GM12874 (cell line): ENCODE data around the gene FAM149A.
A peak's percentile ranks its signal among the peaks of the same experiment; 100 is the strongest.

Experiments used
- TF ChIP-seq, protein P1 (sequence below): IDR thresholded peaks from 2 replicates; pipeline ENCODE4 v1.5.1; 2011; ENCODE audit warnings: low read depth, mild to moderate bottlenecking, control low read depth, low read length, moderate library complexity; ENCODE audit not compliant: insufficient read depth

Gene FAM149A

DNA sequence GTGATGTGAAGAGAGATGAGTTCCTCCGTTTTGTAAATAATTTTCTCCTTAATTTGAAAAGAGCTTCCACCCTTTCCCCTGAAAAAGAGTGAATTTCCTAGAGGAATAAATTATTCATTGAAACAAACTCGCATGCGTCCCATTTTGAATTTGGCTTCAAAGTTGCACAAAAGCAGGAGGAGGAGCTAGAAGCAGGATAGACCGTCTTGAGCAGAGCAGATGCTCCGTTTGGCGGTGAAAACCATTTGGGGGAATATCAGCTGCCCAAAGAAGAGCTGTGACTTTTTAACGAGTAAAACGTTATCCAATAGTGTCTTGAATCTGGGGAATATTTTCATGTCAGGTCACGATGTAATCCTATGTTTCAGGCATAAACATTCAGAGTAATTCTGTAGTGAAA is 42.0 kb downstream of the FAM149A start:
- TF ChIP-seq, protein P1, sequence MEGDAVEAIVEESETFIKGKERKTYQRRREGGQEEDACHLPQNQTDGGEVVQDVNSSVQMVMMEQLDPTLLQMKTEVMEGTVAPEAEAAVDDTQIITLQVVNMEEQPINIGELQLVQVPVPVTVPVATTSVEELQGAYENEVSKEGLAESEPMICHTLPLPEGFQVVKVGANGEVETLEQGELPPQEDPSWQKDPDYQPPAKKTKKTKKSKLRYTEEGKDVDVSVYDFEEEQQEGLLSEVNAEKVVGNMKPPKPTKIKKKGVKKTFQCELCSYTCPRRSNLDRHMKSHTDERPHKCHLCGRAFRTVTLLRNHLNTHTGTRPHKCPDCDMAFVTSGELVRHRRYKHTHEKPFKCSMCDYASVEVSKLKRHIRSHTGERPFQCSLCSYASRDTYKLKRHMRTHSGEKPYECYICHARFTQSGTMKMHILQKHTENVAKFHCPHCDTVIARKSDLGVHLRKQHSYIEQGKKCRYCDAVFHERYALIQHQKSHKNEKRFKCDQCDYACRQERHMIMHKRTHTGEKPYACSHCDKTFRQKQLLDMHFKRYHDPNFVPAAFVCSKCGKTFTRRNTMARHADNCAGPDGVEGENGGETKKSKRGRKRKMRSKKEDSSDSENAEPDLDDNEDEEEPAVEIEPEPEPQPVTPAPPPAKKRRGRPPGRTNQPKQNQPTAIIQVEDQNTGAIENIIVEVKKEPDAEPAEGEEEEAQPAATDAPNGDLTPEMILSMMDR = no peak

DNA sequence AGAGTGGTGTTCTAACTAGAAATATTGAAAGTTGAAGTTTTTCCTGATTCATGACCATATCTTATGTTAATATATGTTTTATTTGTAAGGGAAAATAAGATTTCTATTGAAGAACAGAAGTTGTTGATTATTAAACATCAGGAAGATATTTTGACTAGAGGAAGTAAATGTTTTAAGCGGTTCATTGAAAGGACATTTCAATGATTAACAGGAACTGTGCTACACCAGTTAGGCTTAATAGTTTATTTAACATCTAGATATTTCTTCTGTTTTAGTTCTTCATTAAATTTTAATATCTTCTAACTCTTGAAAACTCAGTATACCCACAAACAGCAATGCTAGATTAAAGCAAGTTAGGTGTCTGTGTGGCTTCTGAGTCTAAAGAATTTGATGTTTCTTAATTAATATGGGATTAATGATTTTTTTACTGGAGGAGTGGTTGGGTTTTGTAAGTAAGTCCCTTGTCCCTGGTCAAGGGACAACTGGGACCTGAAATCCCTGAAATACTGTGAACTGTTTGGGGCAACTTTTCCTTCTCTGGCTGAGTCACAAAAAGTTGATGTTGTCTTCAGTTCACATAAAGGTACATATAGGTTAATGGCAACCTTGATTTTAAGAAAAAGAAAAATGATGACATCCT is 44.0 kb downstream of the FAM149A start:
- TF ChIP-seq, protein P1 = no peak

DNA sequence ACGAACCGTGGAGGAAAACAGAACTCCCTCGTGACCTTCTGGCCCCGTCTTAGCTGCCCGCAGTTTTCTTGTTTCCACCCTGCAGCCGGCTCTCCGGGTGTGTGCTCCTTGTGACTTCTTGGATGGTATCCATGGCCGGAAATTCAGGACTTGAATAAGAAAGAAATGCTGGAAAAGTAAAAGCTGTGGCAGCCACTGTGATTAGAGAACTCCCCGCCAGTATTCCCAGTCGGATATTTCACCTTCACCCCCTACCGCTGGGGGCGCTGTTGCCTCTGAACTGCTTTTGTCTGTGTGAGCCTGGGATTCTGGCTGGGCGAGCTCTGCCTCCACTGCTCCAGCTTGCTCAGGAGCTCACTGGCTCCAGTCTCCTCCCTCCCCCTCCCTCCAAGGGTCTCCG is 45.4 kb downstream of the FAM149A start:
- TF ChIP-seq, protein P1 = peak; percentile 89

DNA sequence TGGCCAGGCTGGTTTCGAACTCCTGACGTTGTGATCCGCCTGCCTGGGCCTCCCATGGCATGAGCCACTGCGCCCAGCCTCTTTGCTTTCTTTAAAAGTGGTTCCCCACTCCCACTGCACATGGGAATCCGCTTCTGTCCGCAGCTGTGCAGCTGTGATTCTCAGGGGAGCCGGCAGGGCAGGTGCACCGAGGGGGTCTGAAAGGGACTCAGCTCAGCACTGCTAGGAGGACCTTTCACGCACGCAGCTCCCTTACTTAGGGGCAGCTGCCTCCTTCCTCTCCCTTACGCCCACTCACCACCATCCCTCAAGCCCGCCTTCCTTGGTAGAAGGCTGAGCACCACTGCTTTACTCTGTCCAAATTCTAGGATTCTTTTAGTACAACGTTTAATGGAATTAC is 46.4 kb downstream of the FAM149A start:
- TF ChIP-seq, protein P1 = no peak

DNA sequence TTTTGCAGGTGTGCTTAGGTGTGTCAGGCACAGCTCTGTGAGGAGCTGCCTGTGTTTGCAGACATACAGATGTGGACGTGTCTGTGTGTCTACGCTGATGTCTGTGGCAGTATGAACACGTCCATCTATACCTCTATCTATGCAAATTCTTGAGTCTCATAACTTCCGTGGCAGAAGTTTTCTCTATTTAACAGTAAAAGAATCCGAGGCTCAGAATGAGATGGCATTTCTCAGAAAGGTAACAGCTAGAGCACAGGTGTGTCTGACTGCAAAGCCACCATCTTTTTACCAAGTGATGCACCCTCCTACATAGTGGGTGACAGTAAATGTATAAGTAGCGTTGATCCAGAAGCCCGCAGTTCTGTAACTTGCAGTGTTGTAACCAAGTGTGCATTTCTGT is 47.0 kb downstream of the FAM149A start:
- TF ChIP-seq, protein P1 = no peak

DNA sequence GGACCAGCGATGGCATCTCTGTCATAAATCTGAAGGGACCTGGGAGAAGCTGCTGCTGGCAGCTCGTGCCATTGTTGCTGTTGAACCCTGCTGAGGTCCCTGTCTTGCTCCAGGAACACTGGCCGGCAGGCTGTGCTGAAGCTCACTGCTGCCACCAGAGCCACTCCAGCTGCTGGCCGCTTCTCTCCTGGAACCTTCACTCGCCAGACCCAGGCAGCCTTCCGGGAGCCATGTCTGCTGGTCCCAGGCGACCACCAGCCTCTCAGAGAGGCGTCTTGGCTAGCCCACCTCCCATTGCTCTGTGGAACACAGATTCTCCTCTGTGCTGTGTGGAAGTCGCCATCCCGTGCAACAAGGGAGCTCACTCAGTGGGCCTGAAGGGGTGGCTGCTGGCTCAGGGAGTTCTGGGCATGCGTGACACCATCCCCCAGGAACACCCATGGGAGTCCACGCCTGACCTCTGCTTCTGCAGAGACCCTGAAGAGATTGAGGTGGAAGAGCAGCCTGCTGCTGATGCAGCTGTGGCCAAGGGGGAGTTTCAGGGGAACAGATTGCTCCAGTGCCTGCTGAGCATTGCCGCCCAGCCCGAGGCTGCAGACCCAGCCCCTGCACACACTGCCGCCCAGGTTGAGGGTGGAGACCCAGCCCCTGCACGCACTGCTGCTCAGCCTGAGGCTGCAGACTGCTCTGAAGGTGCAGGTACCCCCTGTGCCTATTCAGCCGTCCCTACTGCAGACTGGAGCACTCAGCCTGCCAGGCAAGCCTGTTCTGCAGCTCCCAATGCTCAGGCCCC is 53.7 kb downstream of the FAM149A start:
- TF ChIP-seq, protein P1 = no peak

DNA sequence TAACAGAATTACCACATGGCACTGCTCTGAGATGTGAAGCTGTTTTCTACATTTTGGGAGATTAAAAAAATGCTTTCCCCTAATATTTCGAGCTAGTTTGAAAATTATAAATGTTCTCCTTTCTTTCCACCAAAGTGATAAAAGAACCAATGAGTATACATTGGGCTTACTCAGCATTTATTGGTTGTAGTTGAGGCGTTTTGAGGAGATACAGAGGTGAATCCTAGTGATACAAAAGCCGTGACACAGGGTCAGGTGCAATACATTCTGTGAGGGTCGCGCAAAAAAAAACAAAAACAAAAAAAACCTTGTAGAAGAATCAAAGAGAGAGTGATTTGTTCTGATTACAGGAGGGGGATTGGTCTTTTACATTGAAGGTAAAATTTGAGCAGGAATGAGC is 54.5 kb downstream of the FAM149A start:
- TF ChIP-seq, protein P1 = no peak
